ENCODE results near the gene RBMX.

The RBMX gene

DNA sequence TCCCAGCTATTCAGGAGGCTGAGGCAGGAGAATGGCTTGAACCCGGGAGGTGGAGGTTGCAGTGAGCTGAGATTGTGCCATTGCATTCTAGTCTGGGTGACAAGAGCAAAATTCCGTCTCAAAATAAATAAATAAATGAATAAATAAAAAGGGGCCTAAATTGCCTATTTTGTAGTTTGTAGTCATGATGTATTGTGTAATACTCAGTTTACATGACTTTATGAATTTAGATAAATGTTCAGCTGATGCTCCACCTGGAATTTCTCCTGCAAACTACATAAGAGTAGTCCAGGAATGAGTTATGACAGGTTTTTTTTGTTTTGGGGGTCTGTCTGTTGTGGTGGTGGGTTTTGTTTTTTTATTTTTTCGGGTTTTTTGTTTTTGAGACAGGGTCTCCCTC is 31.1 kb downstream of the RBMX start:
- DNase-seq (ENCODE audit: low read depth in 2 of 3, low spot score in 1 of 3), result no peak

DNA sequence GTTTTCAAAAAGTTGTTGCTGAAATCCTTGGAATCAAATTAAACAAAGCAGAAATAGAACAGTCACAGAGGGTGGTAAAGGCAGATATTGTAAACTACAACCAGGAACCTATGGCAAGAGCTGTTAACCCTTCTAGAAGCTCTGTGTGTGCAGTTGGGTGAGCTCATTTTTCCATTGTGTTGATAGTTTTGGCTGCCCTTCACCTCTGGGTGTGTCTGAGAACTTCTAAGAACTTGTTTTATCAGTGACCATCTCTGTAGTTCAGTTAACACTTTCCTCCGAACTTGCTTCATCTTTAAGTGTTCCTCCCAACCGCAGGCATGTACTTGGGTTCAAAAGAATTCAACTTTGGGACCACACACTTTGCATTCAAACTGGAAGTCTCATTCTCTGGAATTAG is 32.7 kb downstream of the RBMX start:
- no peak for DNase-seq (ENCODE audit: low read depth in 2 of 3, low spot score in 1 of 3)

DNA sequence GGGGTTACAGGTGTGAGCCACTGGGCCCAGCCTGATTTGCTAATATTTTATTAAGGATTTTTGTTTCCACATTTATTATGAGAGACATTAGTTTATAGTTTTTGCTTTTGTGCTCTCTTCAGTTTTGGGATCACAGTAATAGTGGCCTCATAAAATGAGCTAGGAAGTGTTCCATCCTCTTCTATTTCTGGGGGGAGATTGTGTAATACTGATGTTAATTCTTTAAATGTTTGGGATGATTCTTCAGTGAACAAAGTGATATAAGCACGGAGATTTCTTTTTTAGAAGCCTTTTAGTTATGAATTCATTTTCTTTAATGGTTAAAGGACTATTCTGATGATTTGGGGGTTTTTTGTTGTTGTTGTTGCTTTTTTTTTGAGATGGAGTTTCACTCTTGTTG is 41.3 kb downstream of the RBMX start:
- no peak for DNase-seq (ENCODE audit: low read depth in 2 of 3, low spot score in 1 of 3)

DNA sequence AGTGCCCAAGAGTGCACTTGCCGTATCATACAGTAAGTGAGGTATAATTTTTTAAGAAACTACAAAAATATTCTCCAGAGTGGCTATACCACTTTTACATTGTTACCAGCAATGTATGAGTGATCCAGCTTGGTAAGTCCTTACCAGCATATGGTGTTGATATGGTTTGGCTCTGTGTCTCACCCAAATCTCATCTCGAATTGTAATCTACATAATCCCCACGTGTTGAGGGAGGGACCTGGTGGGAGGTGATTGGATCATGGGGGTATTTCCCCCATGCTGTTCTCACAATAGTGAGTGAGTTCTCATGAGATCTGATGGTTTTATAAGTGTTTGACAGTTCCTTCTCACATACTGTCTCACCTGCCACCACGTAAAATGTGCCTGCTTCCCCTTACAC is 44.8 kb downstream of the RBMX start:
- no peak for DNase-seq (ENCODE audit: low read depth in 2 of 3, low spot score in 1 of 3)

DNA sequence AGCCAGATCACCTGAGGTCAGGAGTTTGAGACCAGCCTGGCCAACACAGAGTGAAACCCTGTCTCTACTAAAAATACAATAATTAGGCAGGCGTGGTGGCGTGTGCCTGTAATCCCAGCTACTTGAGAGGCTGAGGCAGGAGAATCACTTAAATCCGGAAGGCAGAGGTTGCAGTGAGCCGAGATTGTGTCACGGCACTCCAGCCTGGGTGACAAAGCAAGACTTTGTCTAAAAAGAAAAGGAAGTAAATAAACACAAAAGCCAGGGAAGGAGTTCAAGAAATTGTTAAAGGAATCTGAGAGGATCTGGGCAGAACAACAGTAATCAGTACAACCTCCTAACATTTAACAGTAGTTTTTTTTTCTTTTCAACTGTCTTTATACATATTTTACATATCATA is 51.1 kb downstream of the RBMX start:
- DNase-seq (ENCODE audit: low read depth in 2 of 3, low spot score in 1 of 3), result no peak

DNA sequence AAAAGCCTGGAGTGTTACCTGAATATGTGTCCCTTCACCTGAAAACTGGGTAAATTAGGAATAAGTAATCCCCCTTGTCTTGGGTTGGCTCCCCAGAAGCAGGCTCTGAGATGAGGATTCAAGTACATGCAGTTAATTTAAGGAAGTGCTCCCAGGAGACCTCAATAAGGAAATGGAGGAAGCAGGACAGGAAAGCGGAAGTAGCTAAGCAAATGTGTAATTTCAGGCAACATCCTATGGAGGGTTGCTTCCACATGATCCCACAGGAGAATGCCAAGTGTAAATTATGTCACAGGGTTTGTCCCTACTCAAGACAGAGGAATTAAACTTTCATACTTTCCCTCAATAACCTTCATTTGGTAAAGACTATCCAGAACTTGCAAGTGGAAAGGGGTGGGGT is 51.7 kb downstream of the RBMX start:
- DNase-seq (ENCODE audit: low read depth in 2 of 3, low spot score in 1 of 3), result no peak

DNA sequence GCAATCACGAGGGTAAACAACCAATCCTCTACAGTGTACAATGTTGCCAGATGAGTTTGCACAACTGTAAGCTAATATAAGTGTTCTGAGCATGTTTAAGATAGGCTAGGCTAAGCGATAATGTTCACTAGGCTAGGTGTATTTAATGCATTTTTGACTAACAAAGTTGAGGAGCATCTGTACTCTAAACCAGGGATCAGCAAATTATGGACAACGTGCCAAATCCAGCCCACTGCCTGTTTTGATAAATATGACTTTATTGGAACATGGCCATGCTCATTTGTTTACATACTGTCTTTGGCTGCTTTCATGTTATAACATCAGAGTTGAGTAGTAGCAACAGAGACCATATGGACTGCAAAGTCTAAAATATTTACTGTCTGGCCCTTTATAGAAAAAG is 53.5 kb downstream of the RBMX start:
- no peak for DNase-seq (ENCODE audit: low read depth in 2 of 3, low spot score in 1 of 3)

DNA sequence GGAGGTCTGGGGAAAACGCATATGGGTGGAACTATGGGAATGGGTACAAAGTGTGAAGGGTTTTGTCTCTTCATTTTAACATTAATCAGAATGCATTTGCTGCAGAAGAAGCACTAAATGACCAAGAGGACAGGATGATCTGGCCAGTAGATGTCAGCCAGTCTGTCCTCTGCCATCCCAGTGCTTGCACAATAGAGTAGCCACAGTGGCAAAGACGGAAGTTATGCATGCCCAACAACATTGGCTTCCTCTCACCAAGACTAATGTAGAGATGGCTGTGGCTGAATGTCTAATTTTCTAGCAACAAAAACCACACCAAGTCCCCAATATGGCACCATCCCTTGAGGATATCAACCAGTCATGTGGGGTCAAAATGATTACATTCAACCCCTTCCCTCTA is 54.8 kb downstream of the RBMX start:
- no peak for DNase-seq (ENCODE audit: low read depth in 2 of 3, low spot score in 1 of 3)
